ENCODE results near the gene SMIM14. TPM values are rescaled to one million over a fixed set of nuclear protein-coding genes. Genes with fewer than 3 reads are reported as not detected.

The SMIM14 gene
- total RNA-seq, 6 experiments from 2014 or later = 54.0 to 224 (median 124) TPM

DNA sequence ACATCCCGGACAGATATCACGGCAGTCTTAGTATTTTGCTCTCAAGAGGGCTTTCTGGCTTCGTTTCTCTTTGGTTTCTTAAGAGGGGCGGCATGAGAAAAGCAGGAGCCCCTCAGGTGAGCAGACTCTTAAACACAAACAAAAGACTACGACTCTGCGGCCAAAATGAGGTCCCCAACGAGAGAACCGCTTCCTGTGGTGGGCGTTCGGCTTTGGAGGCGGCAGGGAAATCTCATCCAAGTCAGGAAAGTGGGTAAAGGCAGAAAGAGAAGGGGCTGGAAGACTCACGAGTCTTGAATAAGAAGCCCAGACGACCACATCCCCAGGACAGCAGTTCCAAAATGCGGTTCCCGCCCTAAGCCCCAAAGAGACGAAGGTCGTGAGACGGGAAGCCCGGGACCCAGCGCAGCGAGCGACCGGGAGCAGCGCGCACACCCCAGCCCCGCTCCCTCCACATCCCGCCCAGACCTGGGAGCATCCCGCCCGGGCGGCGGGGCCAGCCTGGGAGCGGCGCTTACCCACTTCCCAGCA, 111.8 kb downstream of the SMIM14 start:
- WGBS (ENCODE audit: insufficient coverage, low coverage, low lambda C conversion rate, missing lambda C conversion rate) = 0% methylated on average over 17 of the region's 33 CpGs
- H3K4me3 ChIP-seq = peak overlapping the region; percentile 95 to 98 (median 97)
- H3K27me3 ChIP-seq = no peaks in the 10 kb centered on the region
- H3K4me1 ChIP-seq = peaks cover 0 to 30% (median 9%) of the 10 kb centered on the region in 4 donors
- TF ChIP-seq, protein P1, sequence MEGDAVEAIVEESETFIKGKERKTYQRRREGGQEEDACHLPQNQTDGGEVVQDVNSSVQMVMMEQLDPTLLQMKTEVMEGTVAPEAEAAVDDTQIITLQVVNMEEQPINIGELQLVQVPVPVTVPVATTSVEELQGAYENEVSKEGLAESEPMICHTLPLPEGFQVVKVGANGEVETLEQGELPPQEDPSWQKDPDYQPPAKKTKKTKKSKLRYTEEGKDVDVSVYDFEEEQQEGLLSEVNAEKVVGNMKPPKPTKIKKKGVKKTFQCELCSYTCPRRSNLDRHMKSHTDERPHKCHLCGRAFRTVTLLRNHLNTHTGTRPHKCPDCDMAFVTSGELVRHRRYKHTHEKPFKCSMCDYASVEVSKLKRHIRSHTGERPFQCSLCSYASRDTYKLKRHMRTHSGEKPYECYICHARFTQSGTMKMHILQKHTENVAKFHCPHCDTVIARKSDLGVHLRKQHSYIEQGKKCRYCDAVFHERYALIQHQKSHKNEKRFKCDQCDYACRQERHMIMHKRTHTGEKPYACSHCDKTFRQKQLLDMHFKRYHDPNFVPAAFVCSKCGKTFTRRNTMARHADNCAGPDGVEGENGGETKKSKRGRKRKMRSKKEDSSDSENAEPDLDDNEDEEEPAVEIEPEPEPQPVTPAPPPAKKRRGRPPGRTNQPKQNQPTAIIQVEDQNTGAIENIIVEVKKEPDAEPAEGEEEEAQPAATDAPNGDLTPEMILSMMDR (IDR thresholded peaks at IDR 0.05) = no peak
- TF ChIP-seq POLR2A (IDR thresholded peaks at IDR 0.05) = no peak
- intact Hi-C loops (cut with DNase I) = no loop called here
- peak overlapping the region; percentile 84 to 94 (median 91) for H3K27ac ChIP-seq
- ATAC-seq = no peak
- H3K36me3 ChIP-seq = peaks cover 0 to 5% (median 1%) of the 10 kb centered on the region in 4 donors
- no peak for DNase-seq
- H3K9me3 ChIP-seq = no peaks in the 10 kb centered on the region

DNA sequence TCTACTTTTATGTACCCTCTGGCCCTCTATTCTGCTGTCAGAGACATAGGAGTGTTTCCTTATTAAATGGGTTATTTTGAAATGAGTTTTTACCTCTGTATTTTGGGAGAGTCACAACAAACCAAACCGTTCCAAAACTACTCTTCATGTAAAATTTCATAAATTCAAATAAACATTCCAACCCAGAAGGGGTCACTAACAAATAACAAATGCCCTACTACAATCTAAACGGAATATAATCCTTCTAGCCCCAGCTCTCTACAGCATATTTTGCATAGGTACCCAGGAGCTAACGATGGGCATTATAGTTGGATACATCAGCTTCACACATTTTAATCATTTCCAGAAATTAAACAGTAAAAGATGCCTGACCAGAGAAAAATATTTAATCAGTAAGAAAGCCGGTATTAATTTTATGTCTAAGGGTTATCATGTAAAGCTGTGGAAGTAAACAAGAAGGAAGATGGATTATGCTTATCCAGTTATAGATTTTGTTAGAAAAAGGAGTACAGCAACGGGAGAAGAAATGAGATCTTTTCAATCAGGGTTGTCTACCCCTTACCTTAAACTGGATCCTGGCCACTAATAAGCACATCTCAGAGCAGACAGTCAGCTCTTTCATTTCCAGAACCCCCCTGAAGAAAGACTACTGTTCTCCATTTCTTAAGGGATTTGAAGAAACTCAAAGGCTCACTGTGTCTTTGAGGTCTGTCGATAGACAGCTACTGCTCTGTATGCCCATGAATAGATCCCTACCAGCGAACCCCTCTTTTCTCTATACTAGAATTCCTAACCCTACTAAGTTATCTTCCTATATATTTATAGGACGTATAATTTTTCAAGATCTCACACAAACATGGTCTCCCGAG, 112.6 kb downstream of the SMIM14 start:
- intact Hi-C loops (cut with DNase I) = no loop called here
- ATAC-seq (no peak), DNase-seq (no peak)
- TF ChIP-seq, protein P1 (IDR thresholded peaks at IDR 0.05) = no peak
- no peak for TF ChIP-seq POLR2A (IDR thresholded peaks at IDR 0.05)
- 8% methylated on average over 9 of the region's 9 CpGs for WGBS (ENCODE audit: insufficient coverage, low coverage, low lambda C conversion rate, missing lambda C conversion rate)
- peaks cover 0 to 7% (median 0%) of the 10 kb centered on the region in 4 donors for H3K36me3 ChIP-seq
- peak overlapping the region; percentile 84 to 94 (median 91) for H3K27ac ChIP-seq
- peaks cover 0 to 30% (median 11%) of the 10 kb centered on the region in 4 donors for H3K4me1 ChIP-seq
- H3K27me3 ChIP-seq = no peaks in the 10 kb centered on the region
- H3K4me3 ChIP-seq = peak overlapping the region; percentile 95 to 98 (median 97)
- no peaks in the 10 kb centered on the region for H3K9me3 ChIP-seq

DNA sequence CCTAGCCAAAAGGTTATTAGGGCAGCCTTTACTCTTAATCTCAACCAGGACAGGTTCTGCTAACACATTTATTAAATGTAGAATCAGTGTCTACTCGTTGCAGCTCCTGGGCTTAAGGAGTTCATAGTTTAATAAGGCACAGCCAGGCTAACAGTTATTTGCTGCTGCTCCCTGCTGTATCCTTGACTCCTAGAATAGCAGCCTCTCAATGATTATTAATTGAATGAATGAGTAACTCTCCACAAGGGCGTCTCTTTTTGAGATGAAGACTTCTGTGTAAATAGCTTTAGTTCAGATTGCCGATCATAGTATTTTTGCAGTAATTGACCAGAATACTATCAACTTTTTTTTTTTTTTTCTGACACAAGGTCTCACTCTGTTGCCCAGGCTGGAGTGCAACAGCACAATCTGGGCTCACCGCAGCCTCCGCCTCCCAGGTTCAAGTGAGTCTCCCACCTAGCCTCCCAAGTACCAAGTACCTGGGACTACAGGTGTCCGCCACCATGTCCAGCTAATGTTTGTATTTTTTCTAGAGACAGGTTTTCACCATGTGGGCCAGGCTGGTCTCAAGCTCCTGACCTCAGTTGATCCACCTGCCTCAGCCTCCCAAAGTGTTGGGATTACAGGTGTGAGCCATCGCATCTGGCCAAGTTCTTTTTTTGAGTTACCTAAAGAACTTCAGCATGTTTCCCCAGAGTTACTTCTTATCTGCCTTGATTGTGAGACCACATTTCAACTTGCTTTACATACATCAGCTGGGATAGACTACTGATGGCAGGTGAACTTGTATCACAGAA, 114.3 kb downstream of the SMIM14 start:
- 52% methylated on average over 5 of the region's 7 CpGs for WGBS (ENCODE audit: insufficient coverage, low coverage, low lambda C conversion rate, missing lambda C conversion rate)
- H3K27ac ChIP-seq = peak overlapping the region in 2 of 3 donors; percentile 4 to 84
- H3K9me3 ChIP-seq = no peaks in the 10 kb centered on the region
- TF ChIP-seq POLR2A (IDR thresholded peaks at IDR 0.05) = no peak
- TF ChIP-seq, protein P1 (IDR thresholded peaks at IDR 0.05) = no peak
- intact Hi-C loops (cut with DNase I) = no loop called here
- H3K27me3 ChIP-seq = no peaks in the 10 kb centered on the region
- no peak for DNase-seq
- peaks cover 0 to 28% (median 13%) of the 10 kb centered on the region in 4 donors for H3K4me1 ChIP-seq
- H3K36me3 ChIP-seq = peaks cover 0 to 24% (median 4%) of the 10 kb centered on the region in 4 donors
- peak overlapping the region; percentile 14 to 97 (median 95) for H3K4me3 ChIP-seq
- no peak for ATAC-seq

DNA sequence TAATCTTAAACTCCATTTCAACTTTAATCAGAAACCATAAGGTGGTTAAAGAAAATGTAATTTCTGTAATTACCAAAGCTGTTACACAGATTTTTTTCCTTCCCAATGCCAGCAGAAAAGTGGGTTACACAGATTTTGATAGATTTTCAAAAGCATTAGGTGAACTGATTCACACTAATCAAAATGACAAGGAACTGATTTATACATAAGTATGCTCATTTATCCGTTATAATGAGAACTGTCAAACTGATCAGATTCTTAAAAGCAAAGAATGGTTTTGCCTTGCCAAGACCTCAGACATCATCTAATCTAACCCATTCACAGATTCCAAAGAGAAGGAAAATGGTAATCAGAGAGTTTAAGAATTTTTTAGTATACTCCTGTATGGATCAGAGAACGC, 116.6 kb downstream of the SMIM14 start:
- Histone ChIP-seq H3K9me3 (no peaks in the 10 kb centered on the region), H3K36me3 (peaks cover 0 to 47% (median 8%) of the 10 kb centered on the region in 4 donors), H3K27ac (peak overlapping the region in 1 of 3 donors; percentile 84), H3K27me3 (no peaks in the 10 kb centered on the region), H3K4me1 (peaks cover 0 to 40% (median 13%) of the 10 kb centered on the region in 4 donors), H3K4me3 (peak overlapping the region in 1 of 3 donors; percentile 95)
- intact Hi-C loops (cut with DNase I) = no loop called here
- TF ChIP-seq, protein P1 (IDR thresholded peaks at IDR 0.05) = no peak
- TF ChIP-seq POLR2A (IDR thresholded peaks at IDR 0.05) = no peak
- DNase-seq = no peak
- WGBS (ENCODE audit: insufficient coverage, low coverage, low lambda C conversion rate, missing lambda C conversion rate) = 72% methylated on average over 2 of the region's 2 CpGs
- no peak for ATAC-seq
